8988T (cell line): Measurements from ENCODE around the gene VWDE.
"Not testable (repeated sequence)": the region's sequence is repeated elsewhere in the genome, so short reads cannot be mapped to it uniquely, and the experiment has no call there.

Source experiments
- DNase-seq: peaks from one replicate; pipeline ENCODE4 v3.0.0; 2011

The VWDE gene

DNA sequence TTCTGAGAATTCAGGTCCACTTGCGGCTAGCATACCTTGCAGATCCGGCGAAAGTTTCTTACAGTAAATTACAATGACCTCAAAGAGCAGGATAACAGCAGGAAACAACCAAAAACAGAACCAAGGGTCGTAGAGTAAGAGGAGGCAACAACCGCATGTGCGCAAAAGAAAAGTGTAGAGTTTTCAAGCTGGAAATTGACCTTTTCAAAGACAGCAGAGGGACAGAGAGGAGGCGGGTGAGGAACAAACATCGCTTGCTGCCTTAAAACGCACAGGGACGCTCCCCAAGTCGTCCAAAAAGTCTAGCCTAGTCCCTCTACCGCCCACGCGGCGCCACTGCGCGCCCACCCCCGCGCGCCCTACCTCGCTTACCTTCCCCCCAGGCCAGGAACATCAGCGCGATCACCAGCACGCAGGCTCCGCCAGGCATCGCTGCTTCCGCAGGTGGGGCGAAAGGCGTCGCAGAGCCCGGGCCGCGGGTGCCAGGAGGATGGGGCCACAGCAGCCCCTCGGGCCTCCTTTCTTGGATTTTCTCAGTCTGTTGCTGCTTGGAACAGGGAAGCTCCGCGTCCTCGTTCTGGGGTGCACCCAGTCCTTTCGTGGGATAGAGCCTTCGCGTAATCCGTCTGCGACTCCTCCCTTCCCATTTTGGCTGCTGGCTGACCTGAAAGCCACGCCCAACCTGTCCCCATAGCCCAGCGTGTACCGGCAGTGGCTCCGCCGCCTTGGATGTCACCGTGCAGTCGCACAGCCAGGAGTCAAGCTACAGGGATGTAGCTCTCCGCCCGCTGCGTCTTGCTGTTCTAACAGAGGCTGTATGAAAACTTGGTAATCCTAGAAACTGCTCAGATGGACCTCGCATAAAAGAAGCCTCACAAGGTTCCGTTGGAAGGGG, at the start of gene VWDE:
TSS of gene VWDE (minus strand) at position 579 of the 895 bp plus-strand sequence. CDS start at position 430, 149 bp downstream.
- peak; percentile 16 for DNase-seq

GRCh38 chr7:12453136-12453535, 49.5 kb upstream of the VWDE start:
- DNase-seq = not testable (repeated sequence)

DNA sequence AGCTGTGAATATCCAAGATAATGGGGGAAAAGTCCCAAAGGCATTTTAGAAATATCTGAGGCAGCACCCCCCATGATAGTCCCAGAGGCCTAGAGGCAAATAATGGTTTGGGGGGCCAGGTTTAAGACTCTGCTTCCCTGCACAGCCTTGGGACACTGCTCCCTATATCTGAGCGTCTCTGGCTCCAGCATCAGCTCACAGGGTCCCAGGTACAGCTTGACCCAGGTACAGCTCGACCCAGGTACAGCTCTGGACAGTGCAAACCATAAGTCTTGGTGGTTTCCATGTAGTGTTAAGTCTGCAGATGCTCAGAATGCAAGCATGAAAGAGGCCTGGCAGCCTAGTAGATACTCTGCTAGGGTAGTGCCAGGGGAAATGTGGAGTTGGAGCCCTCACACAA, 47.0 kb upstream of the VWDE start:
- DNase-seq = no peak

- DNase-seq = no peak
These were observed 41.1 kb upstream of the VWDE start for GRCh38 chr7:12444785-12445184.

DNA sequence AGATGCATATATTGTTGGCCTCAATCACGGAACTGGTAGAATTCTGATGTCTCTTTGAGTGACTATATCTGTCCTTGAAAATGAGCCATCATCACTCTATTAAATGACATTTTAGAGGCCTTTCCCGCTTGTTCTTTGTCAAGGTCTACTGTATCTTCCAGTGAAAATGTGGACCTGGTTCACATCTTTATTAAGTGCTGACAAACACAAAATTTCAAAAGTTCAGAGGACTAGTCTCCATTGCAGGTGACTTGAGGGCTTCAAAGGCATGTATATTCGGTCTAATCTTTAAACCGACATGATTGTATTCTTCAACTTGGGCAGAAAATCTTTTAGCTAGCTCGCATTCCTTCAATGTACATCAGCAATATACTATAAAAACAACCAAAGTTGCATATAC, 36.6 kb upstream of the VWDE start:
- no peak for DNase-seq

DNA sequence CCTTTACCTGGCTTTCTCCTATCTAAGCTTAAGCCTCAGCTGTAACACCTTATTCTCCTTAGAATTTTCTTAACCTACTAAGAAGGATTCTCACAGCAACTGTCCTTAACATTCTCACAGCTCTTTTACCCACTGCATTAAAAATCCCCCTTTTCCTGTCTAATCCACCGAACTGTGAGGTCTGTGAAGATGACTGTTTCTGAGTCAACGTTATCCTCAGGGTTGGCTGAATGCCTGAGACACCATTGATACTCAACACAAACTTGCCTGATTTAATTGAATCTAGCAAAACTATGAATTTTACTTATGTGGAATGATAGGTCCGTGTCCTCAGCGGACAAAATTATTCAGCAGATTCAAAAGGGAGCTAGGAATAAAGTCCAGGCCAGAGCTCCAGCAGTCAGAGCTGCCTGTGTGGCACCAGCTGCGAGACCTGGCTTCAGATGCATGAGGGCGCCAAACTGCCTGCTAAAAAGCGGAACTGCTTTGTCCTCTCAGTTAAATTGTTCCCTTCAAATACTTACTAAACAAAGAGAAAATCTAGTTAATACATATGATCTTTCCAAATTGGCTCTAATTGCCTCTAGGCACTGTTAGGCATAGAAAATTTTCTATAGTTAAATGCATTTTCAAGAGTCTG, 33.4 kb upstream of the VWDE start:
- DNase-seq = no peak

- DNase-seq = no peak
These were observed 32.5 kb upstream of the VWDE start for GRCh38 chr7:12436126-12436525.

GRCh38 chr7:12434012-12434642, 30.5 kb upstream of the VWDE start:
- no peak for DNase-seq

GRCh38 chr7:12431886-12432556, 28.4 kb upstream of the VWDE start:
- DNase-seq = no peak

GRCh38 chr7:12425311-12425710, 21.6 kb upstream of the VWDE start:
- DNase-seq = no peak

GRCh38 chr7:12423997-12424745, 20.5 kb upstream of the VWDE start:
- DNase-seq = no peak

DNA sequence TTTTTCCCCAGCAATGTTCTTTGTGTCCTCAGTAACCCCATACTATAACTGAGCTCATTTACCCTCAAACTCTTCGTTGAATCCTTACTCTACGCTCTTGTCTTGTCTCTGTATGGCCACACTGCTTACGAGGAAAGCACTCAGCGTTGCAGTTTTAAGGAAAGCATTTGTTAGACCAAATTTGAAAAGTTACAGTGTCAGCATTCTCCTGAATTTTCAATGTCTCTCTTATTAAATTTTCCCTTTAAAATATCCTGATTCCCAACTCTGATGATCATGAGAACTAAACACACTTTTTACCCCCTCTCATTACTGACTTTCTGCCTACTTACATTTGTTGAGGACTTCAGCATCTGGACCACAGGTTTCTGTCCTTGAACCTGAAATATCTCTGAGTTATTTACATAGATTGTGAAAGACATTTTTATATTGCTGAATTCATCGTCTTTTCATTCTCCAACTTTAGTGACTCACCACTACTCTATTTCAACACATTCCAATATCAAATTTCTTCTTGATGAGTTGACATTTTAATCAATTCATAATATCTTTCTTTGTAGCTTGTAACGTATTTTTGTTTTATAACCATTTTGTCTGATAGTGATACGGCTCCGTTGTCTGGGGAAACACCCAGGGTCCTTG, 19.8 kb upstream of the VWDE start:
- DNase-seq = no peak

- no peak for DNase-seq
These were observed 19.1 kb upstream of the VWDE start for GRCh38 chr7:12422554-12423320.

GRCh38 chr7:12418452-12418851, 14.8 kb upstream of the VWDE start:
- no peak for DNase-seq

- no peak for DNase-seq
These were observed 11.4 kb upstream of the VWDE start for GRCh38 chr7:12415072-12415471.

GRCh38 chr7:12412407-12412806, 8.7 kb upstream of the VWDE start:
- DNase-seq = no peak

- no peak for DNase-seq
These were observed 6.9 kb upstream of the VWDE start for GRCh38 chr7:12410523-12410922.

- DNase-seq = no peak
These were observed 5.5 kb upstream of the VWDE start for GRCh38 chr7:12409097-12409711.

- DNase-seq = not testable (repeated sequence)
These were observed 4.0 kb upstream of the VWDE start for GRCh38 chr7:12407652-12408051.

GRCh38 chr7:12402365-12402725, 1.3 kb downstream of the VWDE start:
- no peak for DNase-seq
